CD4-positive, alpha-beta T cell treated with Interferon gamma for 1 hour (primary cell): Measurements from ENCODE around the gene DEFB124.

Experiments used
- DNase-seq: peaks from one replicate; pipeline ENCODE4 v3.0.0-alpha.2; 2020

The DEFB124 gene, protein sequence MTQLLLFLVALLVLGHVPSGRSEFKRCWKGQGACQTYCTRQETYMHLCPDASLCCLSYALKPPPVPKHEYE

DNA sequence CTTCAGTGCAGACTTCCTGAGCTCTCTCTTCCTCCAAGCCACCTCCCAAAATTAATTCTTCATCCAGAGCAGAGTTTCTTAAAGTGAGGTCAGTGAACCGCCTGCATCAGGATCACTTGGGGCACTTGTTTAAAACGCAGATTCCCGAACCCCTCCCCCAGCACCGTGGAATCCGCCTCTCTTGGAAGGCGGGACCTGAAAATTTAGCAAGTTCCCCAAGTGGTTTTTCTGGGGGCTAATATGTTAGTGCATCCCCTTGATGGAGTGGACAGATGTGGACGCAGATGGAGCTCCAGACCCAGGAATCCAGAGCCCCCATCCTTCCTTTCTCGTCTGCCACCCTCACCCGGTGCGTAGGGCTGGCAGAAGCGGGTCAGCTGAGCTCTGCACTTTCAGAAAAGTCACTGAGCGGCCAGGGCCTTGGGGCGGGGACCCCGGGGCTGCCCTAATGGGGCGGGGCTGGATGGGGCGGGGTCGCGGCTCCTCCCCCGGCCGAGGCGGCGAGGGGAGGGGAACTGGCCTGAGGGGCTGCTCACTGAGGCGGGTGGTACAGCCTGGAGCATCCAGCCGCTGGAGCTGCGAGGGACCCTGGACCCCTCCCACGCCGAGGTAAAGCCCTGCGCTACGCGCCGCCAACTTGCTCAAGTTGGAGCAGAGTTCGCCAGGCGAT is at the start of gene DEFB124, which contains the start of gene REM1:
Gene DEFB124 (minus strand): TSS at position 370 of the 670 bp plus-strand sequence. CDS start 2,114 bp downstream, outside the sequence.
Gene REM1 (plus strand): TSS at position 531 of the 670 bp plus-strand sequence. CDS start 1,158 bp downstream, outside the sequence.
- DNase-seq, result no peak

DNA sequence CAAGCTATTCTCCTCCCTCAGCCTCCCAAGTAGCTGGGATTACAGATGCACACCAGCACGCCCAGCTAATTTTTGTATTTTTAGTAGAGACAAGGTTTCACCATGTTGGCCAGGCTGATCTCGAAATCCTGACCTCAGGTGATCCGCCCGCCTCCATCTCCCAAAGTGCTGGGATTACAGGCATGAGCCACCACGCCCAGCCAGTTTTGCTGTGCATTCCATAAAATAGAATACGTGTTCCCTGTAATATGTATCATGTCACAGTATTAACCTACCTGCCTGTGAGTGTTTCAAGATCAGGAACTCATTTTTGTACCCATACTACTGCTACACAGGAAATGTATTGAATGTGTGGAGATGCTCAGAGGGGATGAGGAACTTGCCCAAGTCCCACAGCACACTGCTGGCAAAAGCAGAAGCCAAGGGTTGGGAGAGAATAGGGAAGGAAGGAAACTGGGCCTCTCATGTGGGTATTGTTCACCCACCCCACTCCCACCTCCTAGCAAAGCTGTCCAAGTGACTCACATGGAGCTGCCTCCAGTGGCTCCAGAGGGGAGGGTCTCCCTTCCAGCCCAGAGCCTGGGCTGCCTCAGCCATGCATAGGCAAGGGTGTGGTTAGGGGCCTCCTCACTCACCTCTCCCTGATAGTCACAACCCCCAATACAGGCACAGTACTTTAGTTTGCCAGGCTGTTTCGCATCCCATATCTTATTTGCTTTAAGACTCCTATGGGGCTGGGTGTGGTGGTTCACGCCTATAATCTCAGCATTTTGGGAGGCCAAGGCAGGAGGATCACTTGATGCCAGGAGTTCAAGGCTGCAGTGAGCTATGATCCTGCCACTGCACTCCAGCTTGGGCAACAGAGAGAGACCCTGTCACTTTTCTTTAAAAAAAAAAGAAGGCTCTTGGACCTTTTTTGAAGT is 48.7 kb upstream of the DEFB124 start:
- DNase-seq, result peak; percentile 64

DNA sequence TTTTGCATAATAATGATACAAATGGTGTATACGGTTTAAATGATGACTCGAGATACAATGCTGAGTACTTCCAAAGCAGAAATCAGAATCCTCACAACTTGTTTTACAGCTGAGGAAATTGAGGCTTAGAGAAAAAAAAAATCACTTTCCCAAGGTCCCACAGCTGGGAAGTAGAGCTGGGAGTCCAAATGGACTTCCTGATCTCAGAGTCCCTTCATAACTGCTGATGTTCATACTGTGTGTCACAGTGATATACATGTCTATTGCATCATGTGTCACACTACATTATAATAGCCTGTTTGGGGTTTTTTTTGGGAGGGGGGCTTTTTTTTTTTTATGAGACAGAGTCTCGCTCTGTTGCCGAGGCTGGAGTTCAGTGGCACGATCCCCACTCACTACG is 47.8 kb upstream of the DEFB124 start:
- DNase-seq, result no peak

DNA sequence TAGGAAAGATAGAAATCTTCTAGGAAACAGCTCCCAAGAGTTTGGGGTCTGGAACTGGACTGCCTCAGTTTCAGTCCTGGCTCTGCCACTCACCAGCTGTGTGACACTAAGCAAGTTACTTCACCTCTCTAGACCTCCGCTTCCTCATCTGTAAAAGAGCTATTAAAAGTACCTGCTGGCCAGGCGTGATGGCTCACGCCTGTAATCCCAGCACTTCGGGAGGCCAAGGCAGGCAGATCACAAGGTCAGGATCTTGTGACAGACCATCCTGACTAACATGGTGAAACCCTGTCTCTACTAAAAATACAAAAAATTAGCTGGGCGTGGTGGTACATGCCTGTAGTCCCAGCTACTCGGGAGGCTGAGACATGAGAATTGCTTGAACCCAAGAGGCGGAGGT is 46.3 kb upstream of the DEFB124 start:
- peak; percentile 18 for DNase-seq

DNA sequence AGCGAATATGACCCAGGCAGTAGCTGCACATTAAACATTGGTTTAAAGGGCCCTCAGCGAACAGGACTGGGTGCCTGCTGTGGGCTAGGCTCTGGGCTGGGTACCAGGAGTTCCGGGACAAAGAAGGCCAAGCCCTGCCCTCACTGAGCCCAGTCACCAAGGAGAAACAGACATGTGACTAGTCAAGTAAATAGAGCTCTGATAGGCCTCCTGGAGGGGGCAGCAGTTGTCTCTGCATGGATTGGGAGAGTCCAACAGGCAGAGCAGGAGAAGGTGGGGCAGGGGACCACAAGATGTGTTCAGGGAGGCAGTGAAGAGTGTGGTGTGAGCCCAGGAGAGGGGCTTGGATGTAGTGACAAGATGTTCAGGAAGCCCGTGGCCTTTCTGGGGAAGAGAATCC is 42.4 kb upstream of the DEFB124 start:
- no peak for DNase-seq

DNA sequence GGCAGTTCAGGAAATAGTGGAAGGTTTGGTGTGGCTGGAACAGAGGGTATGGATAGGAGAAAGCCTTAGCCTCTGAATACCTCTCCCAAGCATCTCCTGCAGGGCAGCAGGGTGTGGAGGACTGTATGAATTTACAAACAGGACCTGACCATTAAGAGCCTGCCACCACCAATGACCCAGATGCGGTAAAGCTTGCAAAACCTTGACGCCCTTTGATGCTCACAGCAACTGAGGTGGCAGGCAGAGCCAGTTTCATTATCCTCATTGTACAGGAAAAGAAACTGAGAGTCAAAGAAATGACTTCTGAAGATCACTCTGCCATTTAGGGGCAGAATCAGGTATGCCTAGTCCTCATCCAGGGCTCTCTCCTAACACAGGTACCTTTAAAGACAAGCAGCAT is 41.7 kb upstream of the DEFB124 start:
- DNase-seq, result no peak

DNA sequence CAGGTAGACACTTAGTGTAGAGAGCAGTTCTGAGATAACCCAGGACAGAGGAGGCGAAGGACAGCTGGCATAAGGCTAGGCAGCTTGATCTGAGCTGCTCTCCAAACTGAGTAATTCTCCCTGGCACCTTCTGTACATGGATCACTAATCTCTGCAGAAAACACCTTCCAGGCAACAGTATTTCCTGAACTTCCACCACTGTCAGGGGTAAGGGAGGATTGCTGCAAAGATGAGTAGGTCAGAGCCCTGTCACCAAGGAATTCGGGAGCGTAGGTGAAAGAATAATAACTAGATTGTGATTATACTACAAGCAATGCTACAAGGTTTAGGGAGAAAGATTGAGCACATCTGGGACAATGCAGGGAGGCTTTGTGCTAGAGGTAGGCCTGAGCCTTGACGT is 41.2 kb upstream of the DEFB124 start:
- no peak for DNase-seq

DNA sequence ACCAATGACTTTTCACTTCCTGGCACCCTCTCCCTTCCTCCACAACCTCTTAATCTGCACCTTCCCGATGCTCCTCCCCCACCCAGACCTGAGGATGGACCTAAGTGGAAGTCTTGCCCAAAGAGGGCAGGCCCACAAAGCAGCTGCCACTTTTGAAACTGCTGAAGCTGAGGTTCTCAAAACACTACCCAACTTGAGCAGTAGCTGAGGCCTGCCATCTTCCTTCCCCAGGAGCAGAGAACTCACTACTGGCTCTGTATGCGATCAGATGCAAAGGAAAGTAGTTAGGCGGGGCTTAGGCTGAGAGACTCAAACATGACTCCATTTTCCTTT is 40.8 kb upstream of the DEFB124 start:
- DNase-seq, result no peak

DNA sequence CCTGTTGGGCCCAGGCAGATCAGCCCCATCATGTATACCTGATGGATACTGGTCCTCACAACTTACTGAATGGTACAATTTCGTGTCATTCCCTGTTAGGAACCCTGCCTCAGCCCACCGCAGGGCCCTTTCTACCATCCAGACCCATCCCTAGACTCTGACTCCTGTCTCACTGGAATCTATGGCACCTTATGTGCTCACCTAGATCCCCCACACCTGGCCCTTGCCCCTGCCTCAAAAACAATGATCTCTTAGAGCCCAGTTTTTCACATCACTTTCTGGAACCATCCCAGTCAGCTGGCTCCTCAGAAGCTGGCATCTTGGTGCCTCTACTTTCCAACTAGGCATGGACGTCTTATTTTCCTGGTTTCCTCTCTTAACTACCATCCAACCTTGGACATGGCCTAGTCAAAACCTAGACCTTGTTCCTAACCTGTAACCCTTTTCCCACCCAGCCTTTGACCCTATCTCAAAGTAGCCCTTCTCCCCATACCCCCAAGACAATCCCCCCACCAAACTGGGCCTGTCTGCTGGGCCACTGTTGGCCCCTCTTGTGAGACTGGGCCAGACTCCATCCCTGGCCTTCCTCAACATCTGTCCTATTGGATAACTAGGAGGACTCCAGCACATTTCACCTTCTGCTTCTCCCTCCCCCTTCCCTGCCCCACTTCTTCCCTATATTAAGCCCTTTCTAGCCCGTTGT is 40.3 kb upstream of the DEFB124 start:
- DNase-seq, result no peak

DNA sequence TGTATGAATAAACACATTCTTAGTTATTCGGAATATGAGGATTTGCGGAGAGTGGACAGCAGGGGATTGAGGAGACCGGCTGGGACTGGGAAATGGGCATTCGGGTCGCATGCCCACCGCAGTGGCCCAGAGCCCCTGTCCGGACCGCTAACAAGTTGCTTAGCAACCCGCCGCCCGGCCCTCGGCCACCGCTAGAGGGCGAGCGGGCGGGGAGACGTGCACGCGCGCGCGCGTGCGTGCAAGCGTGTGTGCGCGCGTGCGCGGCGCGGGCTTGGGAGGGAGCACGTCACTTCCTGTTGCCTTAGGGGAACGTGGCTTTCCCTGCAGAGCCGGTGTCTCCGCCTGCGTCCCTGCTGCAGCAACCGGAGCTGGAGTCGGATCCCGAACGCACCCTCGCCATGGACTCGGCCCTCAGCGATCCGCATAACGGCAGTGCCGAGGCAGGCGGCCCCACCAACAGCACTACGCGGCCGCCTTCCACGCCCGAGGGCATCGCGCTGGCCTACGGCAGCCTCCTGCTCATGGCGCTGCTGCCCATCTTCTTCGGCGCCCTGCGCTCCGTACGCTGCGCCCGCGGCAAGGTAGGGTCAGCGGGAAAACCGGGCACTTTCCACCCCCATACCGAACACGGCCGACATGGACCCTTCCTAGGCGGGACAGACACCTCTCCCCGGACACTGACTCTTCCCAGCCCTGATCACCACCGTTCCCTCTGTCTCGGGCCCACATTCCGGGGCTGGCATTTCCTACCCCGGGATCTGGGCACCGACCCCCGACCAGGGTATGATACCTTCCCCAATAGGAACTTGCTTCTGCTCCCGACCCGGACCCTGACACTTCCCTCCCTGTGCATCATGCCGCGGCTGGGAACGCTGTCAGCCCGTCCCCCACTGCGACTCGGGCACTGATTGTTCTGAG is 39.5 kb upstream of the DEFB124 start, which contains the start of gene HM13:
Gene HM13 (plus strand): TSS at position 289 of the 918 bp plus-strand sequence. CDS start 110 bp downstream, at position 399.
- peak; percentile 87 for DNase-seq

DNA sequence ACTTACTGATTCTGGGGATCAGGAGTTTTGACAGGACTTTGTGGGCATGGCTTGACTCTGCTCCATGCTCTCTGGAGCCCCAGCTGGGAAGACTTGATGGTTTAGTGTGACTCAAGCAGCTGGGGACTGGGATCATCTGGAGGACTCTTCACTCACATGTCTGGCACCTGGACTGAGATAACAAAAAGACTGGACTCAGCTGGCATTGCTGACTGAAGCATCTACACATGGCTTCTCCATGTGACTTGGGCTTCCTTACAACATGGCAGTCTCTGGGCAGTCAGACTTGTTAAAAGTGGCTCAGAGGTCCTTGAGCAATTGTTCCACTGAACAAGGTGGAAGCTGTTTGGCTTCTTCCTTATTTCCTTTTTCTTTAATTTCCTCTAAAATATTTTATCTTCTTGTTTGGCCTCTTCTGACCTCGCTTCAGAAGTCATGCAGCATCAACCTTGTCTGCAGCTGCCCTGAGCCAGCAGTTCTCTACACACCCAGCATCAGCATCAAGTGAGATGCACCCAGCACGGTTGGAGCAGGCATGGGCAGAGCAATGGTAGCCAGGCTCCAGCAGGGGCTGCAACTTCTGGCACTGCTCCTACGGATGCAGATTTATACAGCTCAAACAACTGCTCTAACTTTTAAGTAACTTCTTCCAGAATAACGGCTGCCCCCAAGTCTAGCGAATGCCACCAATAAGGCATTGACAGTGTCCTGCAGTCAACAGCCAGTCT is 33.8 kb upstream of the DEFB124 start:
- no peak for DNase-seq

DNA sequence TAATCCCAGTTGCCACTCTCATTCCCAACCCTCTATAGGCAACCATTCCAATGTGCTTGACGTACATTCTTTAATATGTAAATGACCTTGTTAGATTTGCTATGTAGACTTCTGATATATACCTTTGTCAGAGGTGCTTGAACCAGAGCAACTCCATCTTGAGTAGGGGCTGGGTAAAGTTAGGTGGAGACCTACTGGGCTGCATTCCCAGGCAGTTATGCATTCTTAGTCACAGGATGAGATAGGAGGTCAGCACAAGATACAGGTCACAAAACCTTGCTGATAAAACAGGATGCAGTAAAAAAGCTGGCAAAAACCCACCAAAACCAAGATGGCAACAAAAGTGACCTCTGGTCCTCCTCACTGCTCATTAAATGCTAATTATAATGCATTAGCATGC is 31.0 kb upstream of the DEFB124 start:
- no peak for DNase-seq

DNA sequence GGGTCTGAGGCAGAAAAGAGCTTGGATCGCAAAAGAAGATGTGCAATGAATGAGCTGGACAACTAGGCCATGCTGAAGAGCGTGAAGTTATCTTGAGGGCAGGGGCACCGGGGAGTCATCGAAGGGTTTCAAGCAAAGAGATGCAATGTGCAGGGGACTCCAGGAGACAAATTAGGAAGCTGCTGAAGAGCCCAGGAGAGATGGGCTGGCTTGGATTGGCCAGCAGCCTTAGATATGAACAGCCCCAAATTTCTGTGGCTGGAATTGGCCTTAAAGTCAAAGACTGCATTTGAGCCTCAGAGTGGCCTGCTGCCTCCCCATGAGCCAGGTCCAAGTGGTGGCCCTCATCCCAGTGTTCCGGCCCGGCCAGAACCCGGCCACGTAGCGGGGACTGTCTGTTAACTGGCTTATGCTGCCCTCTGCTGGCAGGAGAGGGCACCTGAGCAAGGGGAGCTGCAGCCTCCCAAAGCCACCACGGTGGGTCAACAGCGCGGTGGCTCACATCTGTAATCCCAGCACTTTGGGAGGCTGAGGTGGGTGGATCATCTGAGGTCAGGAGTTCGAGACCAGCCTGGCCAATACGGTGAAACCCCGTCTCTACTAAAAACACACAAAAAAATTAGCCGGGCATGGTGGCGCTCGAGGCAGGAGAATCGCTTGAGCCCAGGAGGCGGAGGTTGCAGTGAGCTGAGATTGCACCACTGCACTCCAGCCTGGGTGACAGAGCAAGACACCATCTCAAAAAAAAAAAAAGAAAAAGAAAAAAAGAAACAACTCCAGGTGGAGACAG is 28.2 kb upstream of the DEFB124 start:
- peak; percentile 68 for DNase-seq

DNA sequence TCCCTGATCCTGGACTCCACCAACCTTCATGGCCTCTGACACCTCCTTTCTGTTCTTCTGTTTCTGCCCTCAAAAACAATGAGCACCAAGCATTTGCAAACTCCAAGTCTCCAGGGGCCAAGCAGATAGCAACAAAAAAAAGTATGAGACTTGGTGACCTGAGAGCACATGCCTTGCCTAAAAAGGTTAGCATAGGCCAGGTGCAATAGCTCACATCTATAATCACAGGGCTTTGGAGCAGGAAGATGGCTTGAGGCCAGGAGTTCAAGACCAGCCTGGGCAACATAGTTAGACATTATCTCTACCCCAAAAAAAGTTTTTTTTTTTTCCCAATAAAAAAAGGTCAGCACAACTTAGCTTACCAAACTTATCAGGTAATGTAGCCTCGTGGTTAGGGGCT is 25.6 kb upstream of the DEFB124 start:
- DNase-seq, result no peak

DNA sequence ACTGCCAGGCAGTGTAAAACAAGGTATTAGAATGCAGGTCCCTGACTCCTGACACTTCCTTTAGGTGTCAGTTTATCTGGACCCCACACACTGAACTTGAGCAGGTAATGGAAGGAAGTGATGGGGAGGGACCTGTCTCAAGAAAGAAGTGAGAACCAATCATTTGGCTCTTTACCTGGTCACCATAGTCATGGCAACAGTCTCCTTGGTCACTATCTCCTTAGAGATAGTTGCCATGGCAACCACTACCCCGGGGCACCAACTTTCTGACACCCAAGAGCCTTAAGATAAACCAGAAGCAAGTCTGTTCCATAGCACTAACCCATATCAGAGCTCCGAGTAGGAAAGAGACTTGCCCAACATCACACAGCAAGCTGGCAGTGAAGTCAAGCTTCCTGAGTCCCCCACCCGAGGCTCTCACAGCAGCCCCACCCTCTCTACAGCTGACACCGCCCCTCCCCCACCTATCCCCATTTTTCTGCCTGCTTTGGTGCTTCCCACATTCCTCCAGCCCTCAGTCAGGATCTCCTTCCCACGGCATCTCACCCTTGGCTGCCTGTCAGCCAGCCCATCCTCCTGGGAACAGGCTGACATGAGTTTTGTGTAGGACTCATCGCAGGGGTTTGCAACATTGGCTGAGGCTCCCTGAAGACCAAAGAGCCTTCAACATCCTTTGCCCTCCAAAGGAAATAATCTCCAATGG is 23.1 kb upstream of the DEFB124 start:
- DNase-seq, result no peak

DNA sequence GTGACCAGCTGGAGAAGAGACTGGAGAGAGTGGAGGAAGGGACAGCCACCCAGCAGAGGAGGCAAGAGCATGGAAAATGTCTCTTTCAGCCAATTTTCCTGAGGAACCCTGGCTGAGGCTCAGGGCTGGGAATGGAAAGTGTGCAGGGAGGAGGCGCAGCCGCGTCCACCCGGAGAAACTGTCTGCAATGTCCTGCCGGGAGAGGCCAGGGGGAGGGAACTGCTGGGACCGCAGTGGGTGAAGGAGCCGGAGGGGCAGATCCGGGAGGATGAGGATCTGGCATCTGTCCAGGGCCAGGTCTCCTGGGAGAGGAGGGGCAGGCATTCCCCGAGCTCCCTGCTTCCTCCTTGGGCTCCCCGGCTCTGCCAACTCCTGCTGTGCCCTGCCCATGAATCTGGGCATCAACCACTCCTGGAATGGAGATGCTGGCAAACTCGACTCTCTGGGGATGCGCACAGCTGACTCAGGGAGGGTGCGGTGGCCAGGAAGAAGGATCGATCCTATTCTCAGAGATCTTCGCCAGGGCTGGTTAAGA is 21.9 kb upstream of the DEFB124 start:
- DNase-seq, result no peak

DNA sequence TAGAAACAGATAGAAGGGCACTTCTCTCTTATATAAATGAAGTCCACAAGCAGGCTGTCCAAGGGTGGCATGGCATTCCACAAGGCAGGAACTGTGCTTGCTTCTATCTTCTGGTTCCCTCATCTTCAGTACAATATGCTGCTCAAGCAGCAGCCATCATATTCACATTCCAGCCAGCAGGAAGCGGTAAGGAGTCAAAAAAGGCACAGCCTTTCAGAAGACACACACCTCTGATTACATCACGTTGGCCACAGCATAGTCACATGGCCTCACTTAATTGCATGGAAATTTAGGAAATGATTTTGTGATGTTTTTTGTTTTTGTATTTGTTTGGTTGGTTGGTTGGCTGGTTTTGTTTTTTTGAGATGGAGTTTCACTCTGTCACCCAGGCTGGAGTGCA is 19.2 kb upstream of the DEFB124 start:
- DNase-seq, result no peak

DNA sequence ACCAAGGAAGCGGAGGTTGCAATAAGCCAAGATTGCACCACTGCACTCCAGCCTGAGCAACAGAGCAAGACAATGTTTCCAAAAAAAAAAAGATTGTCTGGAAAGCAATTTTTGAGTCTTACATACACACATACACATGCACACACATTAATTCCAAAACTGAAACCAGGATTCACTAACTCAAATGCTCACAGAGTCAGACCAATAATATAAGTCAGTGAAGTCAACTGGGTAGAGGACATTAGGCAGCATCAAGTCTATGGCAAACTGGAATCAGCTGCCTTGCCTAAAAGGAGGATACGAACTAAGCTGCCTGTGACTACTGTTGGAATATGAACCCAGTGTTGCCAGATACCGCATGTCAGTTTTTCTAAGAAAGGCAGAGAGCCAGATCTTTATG is 15.8 kb upstream of the DEFB124 start:
- no peak for DNase-seq

DNA sequence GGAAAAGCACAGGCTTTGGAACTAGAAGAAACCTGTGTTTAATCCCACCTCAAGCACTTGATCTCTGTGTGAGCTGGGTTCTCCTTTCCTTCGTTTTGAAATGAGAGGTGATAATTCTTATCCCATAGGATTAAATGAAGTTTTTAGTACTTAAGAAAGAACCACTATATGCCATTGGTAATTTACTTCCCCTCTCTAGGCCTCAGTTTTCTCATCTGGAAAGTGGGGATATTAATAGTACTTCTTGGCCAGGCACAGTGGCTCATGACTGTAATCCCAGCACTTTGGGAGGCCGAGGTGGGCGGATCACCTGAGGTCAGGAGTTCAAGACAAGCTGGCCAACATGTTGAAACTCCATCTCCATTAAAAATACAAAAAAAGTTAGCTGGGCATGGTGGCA is 14.2 kb upstream of the DEFB124 start:
- DNase-seq, result no peak

DNA sequence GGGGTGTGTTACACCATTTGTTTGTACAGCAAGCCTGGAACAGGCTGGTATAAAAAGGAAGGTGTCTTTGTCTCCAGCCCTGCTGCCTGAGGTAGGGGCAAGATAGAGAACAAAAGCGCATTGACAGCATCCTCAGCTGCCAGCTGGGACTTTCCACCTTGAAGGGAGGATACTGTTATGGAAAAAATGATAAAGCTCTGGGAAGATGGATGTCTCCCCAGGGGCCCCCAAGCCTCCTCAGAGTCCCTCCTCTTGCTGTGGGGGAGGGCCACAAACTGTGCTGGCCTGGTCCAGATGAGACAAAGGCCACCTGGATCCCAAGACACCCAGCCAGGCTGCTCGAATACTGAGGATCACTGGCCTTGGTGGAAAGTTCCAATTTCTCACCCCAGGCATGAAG is 13.2 kb upstream of the DEFB124 start:
- no peak for DNase-seq
